T-helper 2 cell treated with Interferon-gamma antibody and Interleukin-4, amounts not matched to agents 100 ng/mL and 5 ng/mL, for 36 hours (primary cell): ENCODE results near the gene ABHD8. TPM values are rescaled to one million over a fixed set of nuclear protein-coding genes. Genes with fewer than 3 reads are reported as not detected.
"Not testable (repeated sequence)": the region's sequence is repeated elsewhere in the genome, so short reads cannot be mapped to it uniquely, and the experiment has no call there.

Experiments
- intact Hi-C: fragments of 100-400 bp; cut with micrococcal nuclease; formaldehyde crosslinking; loops from one replicate; pipeline ENCODE4 v1.15.1; 2023
- total RNA-seq: library from RNA; stranded (reverse); gene quantifications from 2 replicates; pipeline ENCODE4 v1.2.3, GENCODE V29; 2022

ABHD8 gene
- total RNA-seq, 1 donor from 2014 or later = 9.2 TPM

GRCh38 chr19:17275441-17276175 is 27.6 kb downstream of the ABHD8 start:
- intact Hi-C loops = no loop called here

GRCh38 chr19:17274892-17275291 is 28.3 kb downstream of the ABHD8 start:
- intact Hi-C loops = not testable (repeated sequence)

GRCh38 chr19:17268754-17269153 is 34.5 kb downstream of the ABHD8 start:
- intact Hi-C loops = loop anchor here (5.0 to 10.0 kb wide), 3 partner anchors 41 to 194 kb away; partner anchors contain the start of genes CCDC194, HAUS8, MYO9B and OCEL1

- intact Hi-C loops = loop anchor here (1.0 to 10.0 kb wide), 8 partner anchors 16 to 244 kb away; partner anchors contain the start of genes CCDC194, DDA1, GTPBP3 and HAUS8
Observed at GRCh38 chr19:17266975-17267788, 36.0 kb downstream of the ABHD8 start, which contains the start of gene BABAM1. Gene BABAM1, plus strand, starts transcription at chr19:17267443. Its CDS starts 1,364 bp downstream, at chr19:17268807.

GRCh38 chr19:17266589-17266974 is 36.6 kb downstream of the ABHD8 start:
- intact Hi-C loops = loop anchor here (2.0 to 10.0 kb wide), 4 partner anchors 16 to 192 kb away; partner anchors contain the start of genes CCDC194, HAUS8, MYO9B and OCEL1

- intact Hi-C loops = loop anchor here (2.0 to 10.0 kb wide), 4 partner anchors 17 to 191 kb away; partner anchors contain the start of genes CCDC194, HAUS8, MYO9B and OCEL1
Observed at GRCh38 chr19:17266026-17266425, 37.2 kb downstream of the ABHD8 start.

GRCh38 chr19:17264641-17264979 is 38.6 kb downstream of the ABHD8 start, which contains the start of gene USHBP1:
Gene USHBP1, minus strand, starts transcription at chr19:17264745. Its CDS starts 446 bp downstream, at chr19:17264299.
- intact Hi-C loops = loop anchor here (10.0 kb wide), 2 partner anchors 130 to 190 kb away; partner anchors contain the start of genes CCDC194, HAUS8 and MYO9B

GRCh38 chr19:17263712-17264640 is 39.2 kb downstream of the ABHD8 start:
- intact Hi-C loops = loop anchor here (10.0 kb wide), 2 partner anchors 131 to 189 kb away; partner anchors contain the start of genes CCDC194, HAUS8 and MYO9B

GRCh38 chr19:17262557-17262956 is 40.7 kb downstream of the ABHD8 start:
- intact Hi-C loops = loop anchor here (10.0 kb wide), 2 partner anchors 132 to 188 kb away; partner anchors contain the start of genes CCDC194, HAUS8 and MYO9B

- intact Hi-C loops = loop anchor here (1.0 to 10.0 kb wide), 3 partner anchors 21 to 186 kb away; partner anchors contain the start of genes CCDC194, HAUS8 and MYO9B
Observed at GRCh38 chr19:17260842-17261325, 42.3 kb downstream of the ABHD8 start.

GRCh38 chr19:17259934-17260333 is 43.3 kb downstream of the ABHD8 start:
- intact Hi-C loops = loop anchor here (1.0 to 10.0 kb wide), 3 partner anchors 22 to 185 kb away; partner anchors contain the start of genes CCDC194, HAUS8 and MYO9B

- intact Hi-C loops = no loop called here
Observed at GRCh38 chr19:17259118-17259780, 44.0 kb downstream of the ABHD8 start.

- intact Hi-C loops = no loop called here
Observed at GRCh38 chr19:17256130-17256529, 47.1 kb downstream of the ABHD8 start.

GRCh38 chr19:17255150-17255621 is 48.0 kb downstream of the ABHD8 start:
- intact Hi-C loops = no loop called here

- intact Hi-C loops = no loop called here
Observed at GRCh38 chr19:17254636-17255035, 48.6 kb downstream of the ABHD8 start.

GRCh38 chr19:17249887-17250548 is 53.2 kb downstream of the ABHD8 start:
- intact Hi-C loops = no loop called here

GRCh38 chr19:17248011-17248776 is 55.0 kb downstream of the ABHD8 start:
- intact Hi-C loops = no loop called here
